Measurements from ENCODE around the gene EVA1C.
"Not testable (repeated sequence)": the region's sequence is repeated elsewhere in the genome, so short reads cannot be mapped to it uniquely, and the experiment has no call there.

The EVA1C gene

GRCh38 chr21:32549886-32550285, 137.4 kb downstream of the EVA1C start:
- TF ChIP-seq EZH2 (IDR thresholded peaks at IDR 0.05), result no peak
- TF ChIP-seq FOXP2 (optimal IDR thresholded peaks at IDR 0.05; ENCODE audit: control extremely low read depth, extremely low read length, insufficient read depth), result no peak
- no peak for TF ChIP-seq POLR2AphosphoS5 (IDR thresholded peaks at IDR 0.05; ENCODE audit: borderline replicate concordance, low read depth, low read length)
- DNase-seq (ENCODE audit: low read depth, low spot score), result no peak
- Histone ChIP-seq H3K4me3 (no peak overlapping the region), H3K27ac (no peak overlapping the region), H3K9ac (ENCODE audit: insufficient read length) (no peak overlapping the region), H3K9me3 (ENCODE audit: low read depth, low read length) (no peaks in the 10 kb centered on the region), H3K36me3 (ENCODE audit: insufficient read depth, low read length) (no peaks in the 10 kb centered on the region)

GRCh38 chr21:32554832-32555638, 142.5 kb downstream of the EVA1C start:
- H3K9me3 ChIP-seq (ENCODE audit: low read depth, low read length), result no peaks in the 10 kb centered on the region
- no peak overlapping the region for H3K27ac ChIP-seq
- TF ChIP-seq EZH2 (IDR thresholded peaks at IDR 0.05) (no peak), POLR2AphosphoS5 (IDR thresholded peaks at IDR 0.05; ENCODE audit: borderline replicate concordance, low read depth, low read length) (no peak)
- H3K36me3 ChIP-seq (ENCODE audit: insufficient read depth, low read length), result no peaks in the 10 kb centered on the region
- no peak for DNase-seq (ENCODE audit: low read depth, low spot score)
- H3K9ac ChIP-seq (ENCODE audit: insufficient read length), result no peak overlapping the region
- no peak overlapping the region for H3K4me3 ChIP-seq

- Histone ChIP-seq H3K27ac (no peak overlapping the region), H3K36me3 (ENCODE audit: insufficient read depth, low read length) (no peaks in the 10 kb centered on the region), H3K9ac (ENCODE audit: insufficient read length) (no peak overlapping the region), H3K9me3 (ENCODE audit: low read depth, low read length) (no peaks in the 10 kb centered on the region), H3K4me3 (no peak overlapping the region)
- no peak for TF ChIP-seq EZH2 (IDR thresholded peaks at IDR 0.05)
- TF ChIP-seq POLR2AphosphoS5 (IDR thresholded peaks at IDR 0.05; ENCODE audit: borderline replicate concordance, low read depth, low read length), result no peak
- no peak for TF ChIP-seq FOXP2 (optimal IDR thresholded peaks at IDR 0.05; ENCODE audit: control extremely low read depth, extremely low read length, insufficient read depth)
- DNase-seq (ENCODE audit: low read depth, low spot score), result no peak
Observed at GRCh38 chr21:32558106-32558505, 145.6 kb downstream of the EVA1C start.

DNA sequence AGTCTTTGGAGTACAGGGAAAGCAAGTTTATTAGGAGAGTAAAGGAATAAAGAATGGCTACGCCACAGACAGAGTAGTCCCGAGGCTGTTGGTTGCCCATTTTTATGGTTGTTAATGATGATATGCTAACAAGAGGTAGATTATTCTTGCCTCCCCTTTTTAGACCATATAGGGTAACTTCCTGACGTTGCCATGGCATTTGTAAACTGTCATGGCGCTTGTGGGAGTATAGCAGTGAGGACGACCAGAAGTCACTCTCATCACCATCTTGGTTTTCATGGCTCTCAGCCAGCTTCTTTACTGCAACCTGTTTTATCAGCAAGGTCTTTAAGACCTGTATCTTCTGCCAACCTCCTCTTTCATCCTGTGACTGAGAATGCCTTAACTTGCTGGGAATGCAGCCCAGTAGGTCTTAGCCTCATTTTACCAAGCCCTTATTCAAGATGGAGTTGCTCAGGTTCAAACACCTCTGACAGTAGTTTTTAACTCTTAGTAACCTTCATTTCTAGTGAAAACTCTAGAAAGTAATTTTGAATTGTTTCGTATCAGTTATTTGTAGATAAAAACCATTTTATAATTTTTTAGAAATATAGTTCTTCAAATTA, 146.6 kb downstream of the EVA1C start:
- no peak for DNase-seq (ENCODE audit: low read depth, low spot score)
- H3K9me3 ChIP-seq (ENCODE audit: low read depth, low read length), result no peaks in the 10 kb centered on the region
- H3K4me3 ChIP-seq, result no peak overlapping the region
- no peak overlapping the region for H3K9ac ChIP-seq (ENCODE audit: insufficient read length)
- H3K27ac ChIP-seq, result no peak overlapping the region
- H3K36me3 ChIP-seq (ENCODE audit: insufficient read depth, low read length), result no peaks in the 10 kb centered on the region
- no peak for TF ChIP-seq EZH2 (IDR thresholded peaks at IDR 0.05)
- no peak for TF ChIP-seq FOXP2 (optimal IDR thresholded peaks at IDR 0.05; ENCODE audit: control extremely low read depth, extremely low read length, insufficient read depth)
- TF ChIP-seq POLR2AphosphoS5 (IDR thresholded peaks at IDR 0.05; ENCODE audit: borderline replicate concordance, low read depth, low read length), result no peak

- Histone ChIP-seq H3K9ac (ENCODE audit: insufficient read length) (no peak overlapping the region), H3K36me3 (ENCODE audit: insufficient read depth, low read length) (no peaks in the 10 kb centered on the region), H3K9me3 (ENCODE audit: low read depth, low read length) (no peaks in the 10 kb centered on the region), H3K27ac (no peak overlapping the region), H3K4me3 (no peak overlapping the region)
- no peak for DNase-seq (ENCODE audit: low read depth, low spot score)
- TF ChIP-seq EZH2 (IDR thresholded peaks at IDR 0.05) (no peak), FOXP2 (optimal IDR thresholded peaks at IDR 0.05; ENCODE audit: control extremely low read depth, extremely low read length, insufficient read depth) (no peak), POLR2AphosphoS5 (IDR thresholded peaks at IDR 0.05; ENCODE audit: borderline replicate concordance, low read depth, low read length) (no peak)
Observed at GRCh38 chr21:32560896-32561295, 148.4 kb downstream of the EVA1C start.

DNA sequence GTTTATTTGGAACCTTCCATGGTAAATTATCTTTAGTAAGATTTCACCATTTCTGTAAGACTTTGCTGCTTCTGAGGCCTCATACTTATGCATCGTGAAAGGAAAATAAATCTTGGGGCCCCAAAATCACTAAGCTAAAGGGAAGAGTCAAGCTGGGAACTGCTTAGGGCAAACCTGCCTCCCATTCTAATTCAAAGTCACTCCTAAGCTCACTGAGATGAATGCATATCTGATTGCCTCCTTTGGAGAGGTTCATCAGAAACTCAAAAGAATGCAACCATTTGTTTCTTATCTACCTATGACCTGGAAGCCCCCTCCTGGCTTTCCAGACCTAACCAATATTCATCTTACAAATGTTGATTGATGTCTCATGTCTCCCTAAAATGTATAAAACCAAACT, 149.0 kb downstream of the EVA1C start:
- H3K4me3 ChIP-seq; H3K9me3 ChIP-seq (ENCODE audit: low read depth, low read length); DNase-seq (ENCODE audit: low read depth, low spot score); H3K36me3 ChIP-seq (ENCODE audit: insufficient read depth, low read length); H3K27ac ChIP-seq; H3K9ac ChIP-seq (ENCODE audit: insufficient read length): not testable (repeated sequence)

DNA sequence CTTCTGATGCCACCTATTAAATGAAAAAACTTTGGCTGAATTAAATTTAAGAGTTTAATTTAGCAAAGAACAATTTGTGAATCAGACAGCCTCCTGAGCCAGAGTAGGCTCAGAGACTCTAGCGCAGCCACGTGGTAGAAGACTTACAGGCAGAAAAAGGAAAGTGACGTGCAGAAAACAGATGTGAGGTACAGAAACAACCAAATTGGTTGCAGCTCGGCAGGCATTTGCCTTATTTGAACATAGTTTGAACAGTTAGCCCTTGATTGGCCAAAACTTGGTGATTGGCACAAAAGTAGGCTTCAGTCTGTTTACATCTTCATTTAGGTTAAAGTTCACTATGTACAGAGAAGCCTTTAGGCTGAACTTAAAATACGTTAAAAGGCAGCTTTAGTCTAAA, 149.9 kb downstream of the EVA1C start:
- DNase-seq (ENCODE audit: low read depth, low spot score), result no peak
- Histone ChIP-seq H3K4me3 (no peak overlapping the region), H3K9me3 (ENCODE audit: low read depth, low read length) (no peaks in the 10 kb centered on the region), H3K36me3 (ENCODE audit: insufficient read depth, low read length) (no peaks in the 10 kb centered on the region), H3K9ac (ENCODE audit: insufficient read length) (no peak overlapping the region), H3K27ac (no peak overlapping the region)
- TF ChIP-seq FOXP2 (optimal IDR thresholded peaks at IDR 0.05; ENCODE audit: control extremely low read depth, extremely low read length, insufficient read depth), result no peak
- no peak for TF ChIP-seq POLR2AphosphoS5 (IDR thresholded peaks at IDR 0.05; ENCODE audit: borderline replicate concordance, low read depth, low read length)
- no peak for TF ChIP-seq EZH2 (IDR thresholded peaks at IDR 0.05)

DNA sequence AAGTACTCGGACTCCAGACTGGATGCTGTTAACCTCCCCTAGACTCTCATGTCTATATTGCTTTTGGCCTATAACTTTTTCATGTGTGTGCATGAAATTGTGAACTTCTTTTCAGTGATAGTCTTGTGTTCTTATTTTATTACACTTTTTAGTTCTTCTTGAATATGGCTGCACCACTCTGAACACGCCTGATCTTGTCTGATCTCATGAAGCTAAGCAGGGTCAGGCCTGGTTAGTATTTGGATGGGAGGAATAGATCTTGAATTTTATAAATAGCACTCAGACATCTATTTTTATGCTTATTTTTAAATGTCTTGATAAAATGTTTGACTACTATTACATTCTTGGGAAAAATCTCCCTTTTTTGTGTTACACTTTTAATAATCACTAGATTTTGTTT, 150.4 kb downstream of the EVA1C start:
- no peaks in the 10 kb centered on the region for H3K9me3 ChIP-seq (ENCODE audit: low read depth, low read length)
- no peaks in the 10 kb centered on the region for H3K36me3 ChIP-seq (ENCODE audit: insufficient read depth, low read length)
- H3K27ac ChIP-seq, result no peak overlapping the region
- DNase-seq (ENCODE audit: low read depth, low spot score), result no peak
- no peak overlapping the region for H3K9ac ChIP-seq (ENCODE audit: insufficient read length)
- H3K4me3 ChIP-seq, result no peak overlapping the region
- TF ChIP-seq POLR2AphosphoS5 (IDR thresholded peaks at IDR 0.05; ENCODE audit: borderline replicate concordance, low read depth, low read length), result no peak
- no peak for TF ChIP-seq EZH2 (IDR thresholded peaks at IDR 0.05)

Measured in SK-N-MC (cell line).